Bronchial epithelial cell (primary cell): ENCODE results near the gene WWC2. TPM values are rescaled to one million over a fixed set of nuclear protein-coding genes. Genes with fewer than 3 reads are reported as not detected.
A peak's percentile ranks its signal among the peaks of the same experiment; 100 is the strongest.
"Not testable (repeated sequence)": the region's sequence is repeated elsewhere in the genome, so short reads cannot be mapped to it uniquely, and the experiment has no call there.

Source experiments
- DNase-seq: peaks from one replicate; pipeline ENCODE4 v3.0.0-alpha.2; 2010; ENCODE audit warnings: low read depth
- FAIRE-seq: peaks from 2 replicates; lab custom pipeline; 2011; peaks lifted over from hg19 to GRCh38; lab: Jason Lieb, UNC
- H3K27me3 ChIP-seq: 2 replicates; pipeline ENCODE4 v1.5.1; 2011; ENCODE audit warnings: low read length; ENCODE audit not compliant: control insufficient read depth, insufficient read depth
- H3K36me3 ChIP-seq: 2 replicates; pipeline ENCODE4 v1.5.1; 2011; ENCODE audit warnings: low read length; ENCODE audit not compliant: control insufficient read depth, insufficient read depth
- H3K4me3 ChIP-seq: 2 replicates; pipeline ENCODE4 v1.5.1; 2011; ENCODE audit warnings: mild to moderate bottlenecking, low read depth, low read length, control low read depth
- total RNA-seq: library from RNA; depleted of rRNA; stranded (reverse); fragments of >200 nt; gene quantifications from 2 replicates; pipeline ENCODE4 v1.2.1, GENCODE V29; 2014
- TF ChIP-seq, protein P1 (sequence below): IDR thresholded peaks from 2 replicates; pipeline ENCODE4 v1.5.1; 2011; ENCODE audit warnings: mild to moderate bottlenecking, moderate library complexity, low read length, control low read depth, inconsistent platforms; ENCODE audit not compliant: insufficient read depth, severe bottlenecking

Gene WWC2
- total RNA-seq, 1 donor from 2014 or later: 13.2 TPM

DNA sequence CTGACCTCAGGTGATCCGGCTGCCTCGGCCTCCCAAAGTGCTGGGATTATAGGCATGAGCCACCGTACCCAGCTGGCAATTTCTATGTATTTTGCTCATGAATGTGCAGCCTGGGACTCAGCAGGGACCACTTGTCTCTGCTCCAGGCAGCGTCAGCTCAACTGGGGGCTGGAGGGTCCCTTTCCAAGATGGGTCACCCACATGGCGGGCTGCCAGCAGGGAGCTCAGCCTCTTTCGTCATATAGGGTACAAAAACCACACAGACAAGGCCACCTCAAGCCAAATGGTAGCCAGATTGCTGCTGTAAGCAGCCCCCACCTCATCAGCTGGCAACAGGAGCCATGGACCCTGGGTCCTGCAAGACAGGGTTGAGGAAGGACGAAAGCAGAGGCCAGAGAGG is 225.6 kb downstream of the WWC2 start:
- TF ChIP-seq, protein P1, sequence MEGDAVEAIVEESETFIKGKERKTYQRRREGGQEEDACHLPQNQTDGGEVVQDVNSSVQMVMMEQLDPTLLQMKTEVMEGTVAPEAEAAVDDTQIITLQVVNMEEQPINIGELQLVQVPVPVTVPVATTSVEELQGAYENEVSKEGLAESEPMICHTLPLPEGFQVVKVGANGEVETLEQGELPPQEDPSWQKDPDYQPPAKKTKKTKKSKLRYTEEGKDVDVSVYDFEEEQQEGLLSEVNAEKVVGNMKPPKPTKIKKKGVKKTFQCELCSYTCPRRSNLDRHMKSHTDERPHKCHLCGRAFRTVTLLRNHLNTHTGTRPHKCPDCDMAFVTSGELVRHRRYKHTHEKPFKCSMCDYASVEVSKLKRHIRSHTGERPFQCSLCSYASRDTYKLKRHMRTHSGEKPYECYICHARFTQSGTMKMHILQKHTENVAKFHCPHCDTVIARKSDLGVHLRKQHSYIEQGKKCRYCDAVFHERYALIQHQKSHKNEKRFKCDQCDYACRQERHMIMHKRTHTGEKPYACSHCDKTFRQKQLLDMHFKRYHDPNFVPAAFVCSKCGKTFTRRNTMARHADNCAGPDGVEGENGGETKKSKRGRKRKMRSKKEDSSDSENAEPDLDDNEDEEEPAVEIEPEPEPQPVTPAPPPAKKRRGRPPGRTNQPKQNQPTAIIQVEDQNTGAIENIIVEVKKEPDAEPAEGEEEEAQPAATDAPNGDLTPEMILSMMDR: no peak
- Histone ChIP-seq H3K4me3 (no peak overlapping the region), H3K27me3 (no peaks in the 10 kb centered on the region), H3K36me3 (no peaks in the 10 kb centered on the region)
- FAIRE-seq (no peak), DNase-seq (no peak)

DNA sequence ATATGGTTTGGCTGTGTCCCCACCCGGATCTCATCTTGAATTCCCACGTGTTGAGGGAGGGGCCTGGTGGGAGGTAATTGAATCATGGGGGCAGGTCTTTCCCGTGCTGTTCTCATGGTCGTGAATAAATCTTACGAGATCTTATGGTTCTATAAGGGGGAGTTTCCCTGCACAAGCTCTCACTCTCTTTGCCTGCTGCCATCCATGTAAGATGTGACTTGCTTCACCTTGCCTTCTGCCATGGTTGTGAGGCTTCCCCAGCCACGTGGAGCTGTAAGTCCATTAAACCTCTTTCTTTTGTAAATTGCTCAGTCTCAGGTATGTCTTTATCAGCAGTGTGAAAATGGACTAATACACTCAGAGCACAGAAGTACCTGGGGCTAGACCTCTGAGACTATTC is 227.3 kb downstream of the WWC2 start:
- not testable (repeated sequence) for DNase-seq, FAIRE-seq, H3K27me3 ChIP-seq, H3K36me3 ChIP-seq, H3K4me3 ChIP-seq

DNA sequence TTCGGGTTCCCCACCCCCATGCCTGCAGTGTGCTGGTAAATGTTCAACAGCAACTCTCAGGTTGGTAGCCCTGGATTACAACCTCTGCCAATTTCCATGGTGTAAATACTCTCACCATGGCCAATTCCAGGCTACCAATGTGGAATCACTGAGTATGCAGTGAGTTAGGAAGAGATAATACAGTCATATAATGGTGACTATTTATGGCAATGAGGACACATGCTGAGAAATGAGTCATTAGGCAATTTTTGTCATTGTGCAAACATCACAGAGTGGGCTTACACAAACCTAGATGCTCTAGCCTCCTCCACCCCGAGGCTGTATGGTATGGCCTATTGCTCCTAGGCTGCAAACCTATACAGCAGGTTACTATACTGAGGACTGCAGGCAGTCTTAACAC is 227.8 kb downstream of the WWC2 start:
- TF ChIP-seq, protein P1: no peak
- Histone ChIP-seq H3K36me3 (no peaks in the 10 kb centered on the region), H3K27me3 (no peaks in the 10 kb centered on the region), H3K4me3 (no peak overlapping the region)
- DNase-seq (peak; percentile 44), FAIRE-seq (no peak)

DNA sequence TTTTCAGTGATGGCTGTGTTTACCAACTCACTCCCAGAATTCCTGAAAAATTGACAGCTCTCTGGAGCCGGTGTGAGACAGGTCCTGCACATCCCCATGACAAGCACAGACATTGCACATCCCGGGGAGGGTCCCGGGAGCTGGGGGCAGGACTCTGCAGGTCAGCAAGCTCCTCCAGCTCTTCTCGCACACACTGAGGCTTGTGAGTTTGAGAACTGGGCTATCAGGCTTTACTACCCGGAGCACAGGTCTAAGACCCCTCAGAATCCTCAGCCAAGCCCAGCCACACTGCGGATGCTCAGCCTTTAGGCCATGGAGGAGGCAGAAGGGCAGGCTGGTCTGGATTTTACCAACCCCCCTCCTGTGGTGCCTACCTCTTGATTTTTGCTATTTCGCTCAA is 228.8 kb downstream of the WWC2 start:
- FAIRE-seq (no peak), DNase-seq (no peak)
- no peaks in the 10 kb centered on the region for H3K27me3 ChIP-seq
- H3K36me3 ChIP-seq: no peaks in the 10 kb centered on the region
- no peak overlapping the region for H3K4me3 ChIP-seq
- TF ChIP-seq, protein P1: no peak

DNA sequence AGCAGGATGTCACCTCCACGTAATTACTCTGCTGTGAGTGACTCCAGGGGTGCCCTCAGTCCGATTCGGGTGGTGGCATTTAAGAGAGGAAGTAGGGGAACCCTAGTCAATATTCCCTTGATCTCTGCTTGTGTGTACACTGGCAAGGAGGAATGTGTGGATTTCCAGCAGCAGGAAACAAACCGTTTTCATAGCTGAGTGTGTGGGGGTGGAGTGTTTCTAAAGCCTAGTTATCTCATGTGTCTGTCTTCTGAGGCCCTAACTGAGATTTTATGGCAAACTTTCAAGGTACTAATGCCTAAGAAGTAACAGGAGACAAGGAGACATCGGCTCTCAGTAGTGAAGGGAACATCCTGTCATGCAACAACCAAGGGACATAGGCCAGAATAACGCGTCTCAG is 229.8 kb downstream of the WWC2 start:
- DNase-seq (no peak), FAIRE-seq (no peak)
- no peaks in the 10 kb centered on the region for H3K27me3 ChIP-seq
- no peaks in the 10 kb centered on the region for H3K36me3 ChIP-seq
- no peak overlapping the region for H3K4me3 ChIP-seq
- TF ChIP-seq, protein P1: no peak

DNA sequence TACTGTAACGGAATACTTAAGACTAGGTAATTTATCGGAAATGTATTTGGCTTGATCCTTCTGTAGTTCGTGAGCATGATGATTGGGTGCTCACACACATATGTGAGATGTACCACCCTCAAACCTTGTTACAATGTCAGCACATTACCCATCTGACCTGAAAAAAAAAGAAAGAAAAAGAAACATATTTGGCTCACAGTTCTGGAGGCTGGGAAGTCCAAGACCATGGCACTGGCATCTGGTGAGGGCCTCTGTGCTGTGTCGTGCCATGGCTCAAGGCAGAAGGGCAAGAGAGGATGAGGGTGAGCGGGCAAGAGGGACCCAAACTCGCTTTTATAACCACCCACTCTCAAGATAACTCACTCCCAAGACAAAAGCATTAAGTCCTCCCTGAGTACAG is 230.2 kb downstream of the WWC2 start:
- H3K4me3 ChIP-seq: no peak overlapping the region
- no peaks in the 10 kb centered on the region for H3K27me3 ChIP-seq
- DNase-seq (no peak), FAIRE-seq (no peak)
- no peaks in the 10 kb centered on the region for H3K36me3 ChIP-seq
- TF ChIP-seq, protein P1: no peak
